ENCODE measurements around the gene CHRNA1. TPM values are rescaled to one million over a fixed set of nuclear protein-coding genes. Genes with fewer than 3 reads are reported as not detected.

The CHRNA1 gene
- total and polyA plus RNA-seq, 4 donors: not detected

DNA sequence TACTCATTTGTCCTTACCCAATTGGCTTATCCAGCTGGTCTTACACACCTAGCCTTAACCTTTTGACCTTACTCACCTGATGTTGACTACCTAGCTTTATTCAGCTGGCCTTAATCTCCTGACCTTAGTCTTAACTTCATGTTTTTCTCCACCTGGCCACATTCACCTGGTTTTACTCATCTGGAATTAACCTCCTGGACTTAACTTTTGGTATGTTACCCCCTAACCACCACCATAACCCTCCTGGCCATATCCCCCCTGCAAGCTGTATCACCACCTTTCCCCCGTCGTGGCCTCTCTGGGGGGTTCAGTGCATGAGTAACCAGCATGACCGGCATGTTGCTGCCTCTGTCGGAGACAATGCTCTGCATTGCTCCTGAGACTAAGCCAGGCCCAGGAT lies 45.7 kb downstream of the CHRNA1 start:
- H3K9me3 ChIP-seq (ENCODE audit: control insufficient read depth in 4 of 4, low read length in 3 of 4): no peaks in the 10 kb centered on the region
- no peaks in the 10 kb centered on the region for H3K4me1 ChIP-seq (ENCODE audit: control insufficient read depth in 4 of 4, insufficient read depth in 4 of 4, low read length in 3 of 4)
- WGBS: 24% methylated on average over 4 of the region's 4 CpGs
- no peak for DNase-seq (ENCODE audit: low spot score)
- no peak overlapping the region for H3K9ac ChIP-seq (ENCODE audit: low read depth in 1 of 2, low read length in 2 of 2)
- H3K36me3 ChIP-seq (ENCODE audit: control insufficient read depth in 4 of 4, insufficient read depth in 3 of 4, low read depth in 1 of 4, low read length in 3 of 4): no peaks in the 10 kb centered on the region
- H3K4me3 ChIP-seq (ENCODE audit: low read depth in 1 of 3, low read length in 3 of 3): no peak overlapping the region
- no peaks in the 10 kb centered on the region for H3K27me3 ChIP-seq (ENCODE audit: control insufficient read depth in 4 of 4, insufficient read depth in 4 of 4, low read length in 3 of 4)
- no peak overlapping the region for H3K27ac ChIP-seq (ENCODE audit: low read depth in 1 of 2, low read length in 2 of 2)
- no peak for TF ChIP-seq RAD21 (IDR thresholded peaks at IDR 0.05)

DNA sequence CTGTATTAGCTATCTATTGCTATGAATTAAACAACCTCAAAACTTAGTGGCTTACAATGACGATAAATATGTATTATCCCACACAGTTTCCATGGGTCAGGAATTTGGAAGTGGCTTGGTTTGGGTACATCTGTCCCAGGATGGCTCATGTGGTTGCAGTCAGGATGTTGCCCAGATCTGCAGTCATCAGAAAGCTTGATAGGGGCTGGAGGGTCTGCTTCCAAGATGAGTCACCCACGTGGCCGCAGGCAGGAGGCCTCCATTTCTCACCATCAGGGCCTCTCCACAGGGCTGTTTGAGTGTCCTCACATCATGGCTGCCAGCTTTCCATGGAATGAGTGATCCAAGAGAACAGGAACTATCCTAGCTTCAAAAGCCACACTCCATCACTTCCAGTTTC lies 46.4 kb downstream of the CHRNA1 start:
- no peak for DNase-seq (ENCODE audit: low spot score)
- WGBS: 94% methylated on average over 3 of the region's 3 CpGs
- no peaks in the 10 kb centered on the region for H3K36me3 ChIP-seq (ENCODE audit: control insufficient read depth in 4 of 4, insufficient read depth in 3 of 4, low read depth in 1 of 4, low read length in 3 of 4)
- H3K9me3 ChIP-seq (ENCODE audit: control insufficient read depth in 4 of 4, low read length in 3 of 4): no peaks in the 10 kb centered on the region
- H3K4me3 ChIP-seq (ENCODE audit: low read depth in 1 of 3, low read length in 3 of 3): no peak overlapping the region
- TF ChIP-seq, protein P1, sequence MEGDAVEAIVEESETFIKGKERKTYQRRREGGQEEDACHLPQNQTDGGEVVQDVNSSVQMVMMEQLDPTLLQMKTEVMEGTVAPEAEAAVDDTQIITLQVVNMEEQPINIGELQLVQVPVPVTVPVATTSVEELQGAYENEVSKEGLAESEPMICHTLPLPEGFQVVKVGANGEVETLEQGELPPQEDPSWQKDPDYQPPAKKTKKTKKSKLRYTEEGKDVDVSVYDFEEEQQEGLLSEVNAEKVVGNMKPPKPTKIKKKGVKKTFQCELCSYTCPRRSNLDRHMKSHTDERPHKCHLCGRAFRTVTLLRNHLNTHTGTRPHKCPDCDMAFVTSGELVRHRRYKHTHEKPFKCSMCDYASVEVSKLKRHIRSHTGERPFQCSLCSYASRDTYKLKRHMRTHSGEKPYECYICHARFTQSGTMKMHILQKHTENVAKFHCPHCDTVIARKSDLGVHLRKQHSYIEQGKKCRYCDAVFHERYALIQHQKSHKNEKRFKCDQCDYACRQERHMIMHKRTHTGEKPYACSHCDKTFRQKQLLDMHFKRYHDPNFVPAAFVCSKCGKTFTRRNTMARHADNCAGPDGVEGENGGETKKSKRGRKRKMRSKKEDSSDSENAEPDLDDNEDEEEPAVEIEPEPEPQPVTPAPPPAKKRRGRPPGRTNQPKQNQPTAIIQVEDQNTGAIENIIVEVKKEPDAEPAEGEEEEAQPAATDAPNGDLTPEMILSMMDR (IDR thresholded peaks at IDR 0.05; ENCODE audit: low read depth, low read length, missing input control): no peak
- TF ChIP-seq EGR1 (IDR thresholded peaks at IDR 0.05; ENCODE audit: low read depth in 2 of 2): no peak
- TF ChIP-seq FOXA1 (IDR thresholded peaks at IDR 0.05): no peak
- no peak for TF ChIP-seq JUND (IDR thresholded peaks at IDR 0.05)
- TF ChIP-seq, protein P2, sequence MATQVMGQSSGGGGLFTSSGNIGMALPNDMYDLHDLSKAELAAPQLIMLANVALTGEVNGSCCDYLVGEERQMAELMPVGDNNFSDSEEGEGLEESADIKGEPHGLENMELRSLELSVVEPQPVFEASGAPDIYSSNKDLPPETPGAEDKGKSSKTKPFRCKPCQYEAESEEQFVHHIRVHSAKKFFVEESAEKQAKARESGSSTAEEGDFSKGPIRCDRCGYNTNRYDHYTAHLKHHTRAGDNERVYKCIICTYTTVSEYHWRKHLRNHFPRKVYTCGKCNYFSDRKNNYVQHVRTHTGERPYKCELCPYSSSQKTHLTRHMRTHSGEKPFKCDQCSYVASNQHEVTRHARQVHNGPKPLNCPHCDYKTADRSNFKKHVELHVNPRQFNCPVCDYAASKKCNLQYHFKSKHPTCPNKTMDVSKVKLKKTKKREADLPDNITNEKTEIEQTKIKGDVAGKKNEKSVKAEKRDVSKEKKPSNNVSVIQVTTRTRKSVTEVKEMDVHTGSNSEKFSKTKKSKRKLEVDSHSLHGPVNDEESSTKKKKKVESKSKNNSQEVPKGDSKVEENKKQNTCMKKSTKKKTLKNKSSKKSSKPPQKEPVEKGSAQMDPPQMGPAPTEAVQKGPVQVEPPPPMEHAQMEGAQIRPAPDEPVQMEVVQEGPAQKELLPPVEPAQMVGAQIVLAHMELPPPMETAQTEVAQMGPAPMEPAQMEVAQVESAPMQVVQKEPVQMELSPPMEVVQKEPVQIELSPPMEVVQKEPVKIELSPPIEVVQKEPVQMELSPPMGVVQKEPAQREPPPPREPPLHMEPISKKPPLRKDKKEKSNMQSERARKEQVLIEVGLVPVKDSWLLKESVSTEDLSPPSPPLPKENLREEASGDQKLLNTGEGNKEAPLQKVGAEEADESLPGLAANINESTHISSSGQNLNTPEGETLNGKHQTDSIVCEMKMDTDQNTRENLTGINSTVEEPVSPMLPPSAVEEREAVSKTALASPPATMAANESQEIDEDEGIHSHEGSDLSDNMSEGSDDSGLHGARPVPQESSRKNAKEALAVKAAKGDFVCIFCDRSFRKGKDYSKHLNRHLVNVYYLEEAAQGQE (IDR thresholded peaks at IDR 0.05): no peak
- no peak for TF ChIP-seq NR2F2 (IDR thresholded peaks at IDR 0.05)
- no peak for TF ChIP-seq SP1 (IDR thresholded peaks at IDR 0.05)
- no peak for TF ChIP-seq TAF1 (conservative IDR thresholded peaks at IDR 0.05)
- TF ChIP-seq FOXA2 (IDR thresholded peaks at IDR 0.05): no peak
- TF ChIP-seq, protein P3, sequence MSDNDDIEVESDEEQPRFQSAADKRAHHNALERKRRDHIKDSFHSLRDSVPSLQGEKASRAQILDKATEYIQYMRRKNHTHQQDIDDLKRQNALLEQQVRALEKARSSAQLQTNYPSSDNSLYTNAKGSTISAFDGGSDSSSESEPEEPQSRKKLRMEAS (IDR thresholded peaks at IDR 0.05): no peak
- no peak for TF ChIP-seq RAD21 (IDR thresholded peaks at IDR 0.05)
- TF ChIP-seq, protein P4, sequence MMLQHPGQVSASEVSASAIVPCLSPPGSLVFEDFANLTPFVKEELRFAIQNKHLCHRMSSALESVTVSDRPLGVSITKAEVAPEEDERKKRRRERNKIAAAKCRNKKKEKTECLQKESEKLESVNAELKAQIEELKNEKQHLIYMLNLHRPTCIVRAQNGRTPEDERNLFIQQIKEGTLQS (IDR thresholded peaks at IDR 0.05): no peak
- no peak for TF ChIP-seq HNF4G (IDR thresholded peaks at IDR 0.05)
- no peak for TF ChIP-seq YY1 (IDR thresholded peaks at IDR 0.05)
- H3K27ac ChIP-seq (ENCODE audit: low read depth in 1 of 2, low read length in 2 of 2): no peak overlapping the region
- no peaks in the 10 kb centered on the region for H3K27me3 ChIP-seq (ENCODE audit: control insufficient read depth in 4 of 4, insufficient read depth in 4 of 4, low read length in 3 of 4)
- H3K9ac ChIP-seq (ENCODE audit: low read depth in 1 of 2, low read length in 2 of 2): no peak overlapping the region
- H3K4me1 ChIP-seq (ENCODE audit: control insufficient read depth in 4 of 4, insufficient read depth in 4 of 4, low read length in 3 of 4): no peaks in the 10 kb centered on the region

DNA sequence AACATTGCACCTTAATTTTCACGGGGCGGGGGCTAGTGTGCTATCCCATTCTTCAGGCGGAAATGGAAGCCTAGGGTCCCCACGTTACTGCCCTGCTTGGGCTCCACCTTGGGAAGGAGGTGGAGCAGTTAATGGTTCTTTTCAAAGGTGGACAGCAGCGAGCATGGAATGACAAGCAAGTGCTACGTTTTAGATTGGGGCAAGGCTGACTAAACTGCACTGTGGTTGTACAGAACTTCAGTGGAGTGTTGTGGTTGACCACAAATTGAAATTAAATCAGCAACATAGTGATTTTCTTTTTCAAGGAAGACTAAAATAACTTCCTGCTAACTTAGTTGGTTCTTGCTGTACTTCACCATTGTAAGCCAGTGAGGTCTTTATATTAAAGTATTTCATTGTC lies 47.0 kb downstream of the CHRNA1 start:
- H3K9me3 ChIP-seq (ENCODE audit: control insufficient read depth in 4 of 4, low read length in 3 of 4): no peaks in the 10 kb centered on the region
- no peaks in the 10 kb centered on the region for H3K4me1 ChIP-seq (ENCODE audit: control insufficient read depth in 4 of 4, insufficient read depth in 4 of 4, low read length in 3 of 4)
- no peak overlapping the region for H3K9ac ChIP-seq (ENCODE audit: low read depth in 1 of 2, low read length in 2 of 2)
- H3K27me3 ChIP-seq (ENCODE audit: control insufficient read depth in 4 of 4, insufficient read depth in 4 of 4, low read length in 3 of 4): no peaks in the 10 kb centered on the region
- no peak overlapping the region for H3K27ac ChIP-seq (ENCODE audit: low read depth in 1 of 2, low read length in 2 of 2)
- no peaks in the 10 kb centered on the region for H3K36me3 ChIP-seq (ENCODE audit: control insufficient read depth in 4 of 4, insufficient read depth in 3 of 4, low read depth in 1 of 4, low read length in 3 of 4)
- TF ChIP-seq EGR1 (IDR thresholded peaks at IDR 0.05; ENCODE audit: low read depth in 2 of 2) (no peak), FOXA1 (IDR thresholded peaks at IDR 0.05) (no peak), SP1 (IDR thresholded peaks at IDR 0.05) (no peak), NR2F2 (IDR thresholded peaks at IDR 0.05) (no peak), RXRA (IDR thresholded peaks at IDR 0.05) (no peak), JUND (IDR thresholded peaks at IDR 0.05) (no peak), YY1 (IDR thresholded peaks at IDR 0.05) (no peak), FOXA2 (IDR thresholded peaks at IDR 0.05) (no peak)
- TF ChIP-seq, protein P3 (IDR thresholded peaks at IDR 0.05): no peak
- WGBS: 84% methylated on average over 6 of the region's 6 CpGs
- DNase-seq (ENCODE audit: low spot score): no peak
- no peak overlapping the region for H3K4me3 ChIP-seq (ENCODE audit: low read depth in 1 of 3, low read length in 3 of 3)
